GM04504 (cell line): Measurements from ENCODE around the gene CDK13.
"Not testable (repeated sequence)": the region's sequence is repeated elsewhere in the genome, so short reads cannot be mapped to it uniquely, and the experiment has no call there.

Experiments used
- DNase-seq: peaks from one replicate; pipeline ENCODE4 v3.0.0-alpha.2; 2012; ENCODE audit warnings: low read depth

CDK13 gene

GRCh38 chr7:39949971-39950472 is at the start of gene CDK13:
CDK13 (plus strand) TSS chr7:39950256; CDS start chr7:39950642, 386 bp downstream.
- DNase-seq, result peak; percentile 44

GRCh38 chr7:39904077-39904486 is 46.0 kb upstream of the CDK13 start:
- peak; percentile 9 for DNase-seq

- no peak for DNase-seq
Measured at GRCh38 chr7:39908141-39908540, 41.9 kb upstream of the CDK13 start.

- no peak for DNase-seq
Measured at GRCh38 chr7:39908973-39909372, 41.1 kb upstream of the CDK13 start.

GRCh38 chr7:39909526-39909925 is 40.5 kb upstream of the CDK13 start:
- DNase-seq, result no peak

GRCh38 chr7:39910108-39910869 is 39.8 kb upstream of the CDK13 start:
- no peak for DNase-seq

- no peak for DNase-seq
Measured at GRCh38 chr7:39911167-39911566, 38.9 kb upstream of the CDK13 start.

GRCh38 chr7:39915847-39916246 is 34.2 kb upstream of the CDK13 start:
- DNase-seq, result not testable (repeated sequence)

GRCh38 chr7:39919646-39920045 is 30.4 kb upstream of the CDK13 start:
- DNase-seq, result no peak

GRCh38 chr7:39921506-39922175 is 28.4 kb upstream of the CDK13 start:
- no peak for DNase-seq

GRCh38 chr7:39922580-39922979 is 27.5 kb upstream of the CDK13 start:
- no peak for DNase-seq

- no peak for DNase-seq
Measured at GRCh38 chr7:39923091-39923490, 27.0 kb upstream of the CDK13 start.

GRCh38 chr7:39924122-39924521 is 25.9 kb upstream of the CDK13 start:
- DNase-seq, result no peak

GRCh38 chr7:39926111-39926510 is 23.9 kb upstream of the CDK13 start:
- DNase-seq, result no peak

GRCh38 chr7:39927018-39927417 is 23.0 kb upstream of the CDK13 start:
- DNase-seq, result no peak

- no peak for DNase-seq
Measured at GRCh38 chr7:39934132-39934531, 15.9 kb upstream of the CDK13 start.

- DNase-seq, result no peak
Measured at GRCh38 chr7:39936761-39937160, 13.3 kb upstream of the CDK13 start.

GRCh38 chr7:39937366-39938153 is 12.5 kb upstream of the CDK13 start:
- DNase-seq, result no peak

GRCh38 chr7:39942883-39943282 is 7.2 kb upstream of the CDK13 start:
- DNase-seq, result no peak

GRCh38 chr7:39946693-39947092 is 3.4 kb upstream of the CDK13 start:
- DNase-seq, result no peak

GRCh38 chr7:39948375-39948955 is 1.6 kb upstream of the CDK13 start:
- DNase-seq, result no peak
